Neural cell (in vitro differentiated cells): ENCODE measurements around the gene METTL26. TPM values are rescaled to one million over a fixed set of nuclear protein-coding genes. Genes with fewer than 3 reads are reported as not detected.

Source experiments
- H2AFZ ChIP-seq: fragments of 200-600, 300-800 bp; sonication (generic), shearing (Covaris generic); 2 replicates; pipeline ENCODE4 v1.6.0; 2014; ENCODE audit warnings: low read depth, mild to moderate bottlenecking, antibody characterized with exemption, low read length, moderate library complexity
- H3F3A ChIP-seq: fragments of 200-600 bp; shearing (Covaris generic); 2 replicates; pipeline ENCODE4 v1.6.1; 2016; ENCODE audit warnings: mild to moderate bottlenecking, moderate library complexity, mixed read lengths, antibody characterized with exemption, low read length; ENCODE audit not compliant: insufficient read depth, poor library complexity, severe bottlenecking
- H3K27ac ChIP-seq: fragments of 200-600, 300-800 bp; sonication (generic), shearing (Covaris generic); 2 replicates; pipeline ENCODE4 v1.5.1; 2014; ENCODE audit warnings: mild to moderate bottlenecking, low read length, moderate library complexity
- H3K27me3 ChIP-seq: fragments of 300-800, 200-600 bp; sonication (generic), shearing (Covaris generic); 2 replicates; pipeline ENCODE4 v1.6.0; 2014; ENCODE audit warnings: mild to moderate bottlenecking, low read depth, low read length, moderate library complexity; ENCODE audit not compliant: insufficient read depth
- H3K36me3 ChIP-seq: fragments of 300-800, 200-600 bp; sonication (generic), shearing (Covaris generic); 2 replicates; pipeline ENCODE4 v1.5.1; 2014; ENCODE audit warnings: mild to moderate bottlenecking, antibody characterized with exemption, low read length, moderate library complexity; ENCODE audit not compliant: insufficient read depth
- H3K4me2 ChIP-seq: fragments of 300-800, 200-600 bp; sonication (generic), shearing (Covaris generic); 2 replicates; pipeline ENCODE4 v1.6.0; 2014; ENCODE audit warnings: mild to moderate bottlenecking, low read length
- H3K4me3 ChIP-seq: fragments of 300-800, 200-600 bp; sonication (generic), shearing (Covaris generic); 2 replicates; pipeline ENCODE4 v1.5.1; 2014; ENCODE audit warnings: mild to moderate bottlenecking, low read length, moderate library complexity
- H3K79me2 ChIP-seq: fragments of 200-600 bp; shearing (Covaris generic); replicated peaks from 2 replicates; pipeline ENCODE4 v1.6.0; 2014; ENCODE audit warnings: mild to moderate bottlenecking, low read length, moderate library complexity; ENCODE audit not compliant: insufficient read depth
- H3K9ac ChIP-seq: fragments of 300-800, 200-600 bp; sonication (generic), shearing (Covaris generic); 2 replicates; pipeline ENCODE4 v1.6.1; 2016; ENCODE audit warnings: mild to moderate bottlenecking, low read length, mixed read lengths
- H3K9me2 ChIP-seq: fragments of 200-600 bp; shearing (Covaris generic); 2 replicates; pipeline ENCODE4 v1.6.1; 2016; ENCODE audit warnings: mild to moderate bottlenecking, low read length, mixed read lengths; ENCODE audit not compliant: insufficient read depth
- H3K9me3 ChIP-seq: fragments of 200-600, 300-800 bp; sonication (generic), shearing (Covaris generic); 2 replicates; pipeline ENCODE4 v1.6.1; 2016; ENCODE audit warnings: mild to moderate bottlenecking, mixed run types, low read length, moderate library complexity, mixed read lengths
- H4K20me1 ChIP-seq: fragments of 200-600 bp; shearing (Covaris generic); 2 replicates; pipeline ENCODE4 v1.6.1; 2016; ENCODE audit warnings: mild to moderate bottlenecking, mixed run types; ENCODE audit not compliant: insufficient read depth
- CTCF ChIP-seq: fragments of 450-650 bp; IDR thresholded peaks from 2 replicates; pipeline ENCODE4 v1.5.1; 2014; ENCODE audit warnings: antibody characterized with exemption, mild to moderate bottlenecking, moderate library complexity; ENCODE audit not compliant: poor library complexity, severe bottlenecking
- EP300 ChIP-seq: fragments of 450-650 bp; conservative IDR thresholded peaks from 2 replicates; pipeline ENCODE4 v1.6.1; 2014; ENCODE audit warnings: antibody characterized with exemption, mild to moderate bottlenecking, moderate library complexity; ENCODE audit not compliant: poor library complexity, severe bottlenecking
- EZH2 ChIP-seq: fragments of 200-600, 300-800 bp; shearing (Covaris generic), sonication (generic); IDR thresholded peaks from 2 replicates; pipeline ENCODE4 v1.6.1; 2014; ENCODE audit warnings: antibody characterized with exemption, low read length, borderline replicate concordance, mild to moderate bottlenecking; ENCODE audit not compliant: insufficient read depth, poor library complexity, severe bottlenecking
- MXI1 ChIP-seq: fragments of 450-650 bp; conservative IDR thresholded peaks from 2 replicates; pipeline ENCODE4 v1.6.1; 2014; ENCODE audit warnings: antibody characterized with exemption, mild to moderate bottlenecking; ENCODE audit not compliant: poor library complexity, severe bottlenecking
- POLR2AphosphoS5 ChIP-seq: IDR thresholded peaks from 2 replicates; pipeline ENCODE4 v1.6.1; 2012
- RAD21 ChIP-seq: fragments of 450-650 bp; conservative IDR thresholded peaks from 2 replicates; pipeline ENCODE4 v1.6.1; 2014; ENCODE audit warnings: antibody characterized with exemption, mild to moderate bottlenecking, moderate library complexity
- REST ChIP-seq: IDR thresholded peaks from 2 replicates; pipeline ENCODE4 v1.6.1; 2012; ENCODE audit warnings: borderline replicate concordance
- SMC3 ChIP-seq: fragments of 450-650 bp; conservative IDR thresholded peaks from 2 replicates; pipeline ENCODE4 v1.6.1; 2014; ENCODE audit warnings: antibody characterized with exemption, mild to moderate bottlenecking, moderate library complexity; ENCODE audit not compliant: poor library complexity
- TAF1 ChIP-seq: IDR thresholded peaks from 2 replicates; pipeline ENCODE4 v1.6.1; 2012; ENCODE audit warnings: low read depth
- polyA plus RNA-seq: library from polyadenylated mRNA; depleted of rRNA; stranded (reverse); fragments of >200 nt; gene quantifications from 2 replicates; pipeline ENCODE4 v1.2.3, GENCODE V29; 2014

Gene METTL26
- polyA plus RNA-seq, 1 donor from 2014 or later: 127 TPM

- Histone ChIP-seq H4K20me1 (no peaks in the 10 kb centered on the region), H3K27me3 (no peaks in the 10 kb centered on the region), H3K9ac (no peak overlapping the region), H3K36me3 (peaks cover 7% of the 10 kb centered on the region), H2AFZ (no peak overlapping the region), H3K9me2 (no peaks in the 10 kb centered on the region), H3K4me3 (no peak overlapping the region), H3K4me2 (no peak overlapping the region), H3K9me3 (no peaks in the 10 kb centered on the region), H3K79me2 (no peaks in the 10 kb centered on the region), H3F3A (no peaks in the 10 kb centered on the region), H3K27ac (no peak overlapping the region)
- TF ChIP-seq CTCF (no peak), SMC3 (no peak), REST (no peak), RAD21 (no peak), POLR2AphosphoS5 (no peak), EP300 (no peak), MXI1 (no peak), EZH2 (no peak), TAF1 (no peak)
Measured at GRCh38 chr16:610513-611381, 25.4 kb downstream of the METTL26 start.

GRCh38 chr16:609984-610383 lies 26.1 kb downstream of the METTL26 start:
- H3K9me3 ChIP-seq: no peaks in the 10 kb centered on the region
- H2AFZ ChIP-seq: no peak overlapping the region
- H3K9me2 ChIP-seq: no peaks in the 10 kb centered on the region
- peaks cover 5% of the 10 kb centered on the region for H3K36me3 ChIP-seq
- no peaks in the 10 kb centered on the region for H3K27me3 ChIP-seq
- no peak overlapping the region for H3K4me2 ChIP-seq
- no peaks in the 10 kb centered on the region for H3F3A ChIP-seq
- H3K79me2 ChIP-seq: no peaks in the 10 kb centered on the region
- no peak overlapping the region for H3K9ac ChIP-seq
- no peak overlapping the region for H3K27ac ChIP-seq
- H3K4me3 ChIP-seq: no peak overlapping the region
- H4K20me1 ChIP-seq: no peaks in the 10 kb centered on the region
- TF ChIP-seq SMC3: no peak
- TF ChIP-seq POLR2AphosphoS5: no peak
- no peak for TF ChIP-seq MXI1
- no peak for TF ChIP-seq CTCF
- TF ChIP-seq EP300: no peak
